ENCODE measurements around the gene GPR152.
"Not testable (repeated sequence)": the region's sequence is repeated elsewhere in the genome, so short reads cannot be mapped to it uniquely, and the experiment has no call there.

GPR152 gene

DNA sequence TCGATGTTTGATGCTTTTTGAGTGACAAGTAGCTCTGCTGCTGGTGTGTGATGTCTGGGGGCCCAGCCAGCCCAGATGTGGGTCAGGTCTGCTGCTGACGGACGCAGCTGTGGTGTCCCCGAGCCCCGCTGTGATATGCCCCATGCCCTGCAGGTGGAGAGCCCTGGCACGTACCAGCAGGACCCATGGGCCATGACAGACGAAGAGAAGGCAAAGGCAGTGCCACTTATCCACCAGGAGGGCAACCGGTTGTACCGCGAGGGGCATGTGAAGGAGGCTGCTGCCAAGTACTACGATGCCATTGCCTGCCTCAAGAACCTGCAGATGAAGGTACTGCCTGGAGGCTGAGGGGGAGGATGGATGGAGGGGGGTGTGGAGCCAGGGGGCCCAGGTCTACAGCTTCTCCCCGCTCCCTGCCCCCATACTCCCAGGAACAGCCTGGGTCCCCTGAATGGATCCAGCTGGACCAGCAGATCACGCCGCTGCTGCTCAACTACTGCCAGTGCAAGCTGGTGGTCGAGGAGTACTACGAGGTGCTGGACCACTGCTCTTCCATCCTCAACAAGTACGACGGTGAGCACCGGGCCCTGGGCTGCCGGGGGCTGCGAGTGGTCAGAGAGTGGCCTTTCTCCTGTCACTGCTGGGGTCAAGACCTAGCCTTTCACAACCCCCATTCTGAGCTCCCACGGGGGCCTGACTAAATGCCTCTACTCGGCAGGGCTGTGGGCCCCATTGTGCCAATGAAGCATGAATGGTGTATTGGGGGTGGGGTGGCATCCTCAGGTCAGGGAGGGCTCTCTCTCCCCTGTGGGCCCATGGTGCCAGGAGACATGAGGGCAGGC is 37.6 kb upstream of the GPR152 start:
- DNase-seq (ENCODE audit: low read depth in 1 of 2, low spot score in 1 of 2), result no peak

DNA sequence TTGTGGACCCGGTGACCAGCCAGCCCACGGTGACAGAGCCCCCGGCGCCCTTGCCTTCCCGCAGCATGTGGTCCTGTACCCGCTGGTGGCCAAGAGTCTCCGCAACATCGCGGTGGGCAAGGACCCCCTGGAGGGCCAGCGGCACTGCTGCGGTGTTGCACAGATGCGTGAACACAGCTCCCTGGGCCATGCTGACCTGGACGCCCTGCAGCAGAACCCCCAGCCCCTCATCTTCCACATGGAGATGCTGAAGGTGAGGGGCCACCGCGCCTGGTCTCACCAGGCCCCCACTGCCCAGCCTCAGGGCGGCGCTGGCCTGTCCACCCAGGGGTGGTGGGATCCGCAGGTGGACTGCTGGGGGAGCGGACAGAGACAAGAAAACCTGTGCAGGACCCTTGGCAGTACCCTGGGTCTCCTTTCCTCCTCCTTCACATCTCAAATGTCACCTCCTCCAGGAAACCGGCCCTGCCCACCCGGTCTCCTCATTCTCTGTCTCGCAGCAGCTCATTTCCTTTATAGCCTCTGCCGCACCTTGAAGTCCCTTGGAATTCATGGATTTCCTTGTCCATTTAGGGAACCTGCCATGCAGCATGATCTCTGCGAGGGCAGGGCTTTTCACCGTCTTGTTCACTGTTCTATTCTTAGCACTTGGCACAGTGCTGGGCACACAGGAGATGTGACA is 36.8 kb upstream of the GPR152 start:
- DNase-seq (ENCODE audit: low read depth in 1 of 2, low spot score in 1 of 2), result no peak

DNA sequence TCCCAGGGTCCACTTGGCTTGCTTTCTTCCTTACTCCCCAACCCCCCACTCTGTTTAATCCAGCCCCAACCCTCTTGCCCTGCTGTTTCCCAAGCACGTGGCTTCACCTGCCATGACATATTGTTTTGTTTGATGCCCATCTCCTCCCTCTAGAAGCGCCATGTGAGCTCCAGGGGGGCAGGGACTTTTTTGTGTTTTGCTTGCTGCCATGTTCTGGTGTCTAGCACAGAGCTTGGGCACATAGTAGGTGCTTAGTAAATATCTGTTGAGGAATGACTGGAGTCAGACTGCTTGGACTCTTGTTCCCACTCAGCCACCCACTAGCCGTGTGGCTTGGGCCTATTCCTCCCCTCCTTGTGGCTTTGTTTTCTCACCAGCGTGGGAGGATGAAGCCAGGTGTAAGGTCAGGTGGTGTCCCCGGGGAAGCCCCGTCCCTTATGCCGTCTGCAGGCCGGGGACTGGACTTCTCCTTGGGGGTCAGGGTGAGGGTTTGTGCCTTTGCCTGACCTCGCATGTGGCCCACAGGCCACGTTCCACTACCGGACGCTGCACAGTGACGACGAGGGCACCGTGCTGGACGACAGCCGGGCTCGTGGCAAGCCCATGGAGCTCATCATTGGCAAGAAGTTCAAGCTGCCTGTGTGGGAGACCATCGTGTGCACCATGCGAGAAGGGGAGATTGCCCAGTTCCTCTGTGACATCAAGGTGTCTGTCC is 34.1 kb upstream of the GPR152 start:
- DNase-seq (ENCODE audit: low read depth in 1 of 2, low spot score in 1 of 2), result no peak

DNA sequence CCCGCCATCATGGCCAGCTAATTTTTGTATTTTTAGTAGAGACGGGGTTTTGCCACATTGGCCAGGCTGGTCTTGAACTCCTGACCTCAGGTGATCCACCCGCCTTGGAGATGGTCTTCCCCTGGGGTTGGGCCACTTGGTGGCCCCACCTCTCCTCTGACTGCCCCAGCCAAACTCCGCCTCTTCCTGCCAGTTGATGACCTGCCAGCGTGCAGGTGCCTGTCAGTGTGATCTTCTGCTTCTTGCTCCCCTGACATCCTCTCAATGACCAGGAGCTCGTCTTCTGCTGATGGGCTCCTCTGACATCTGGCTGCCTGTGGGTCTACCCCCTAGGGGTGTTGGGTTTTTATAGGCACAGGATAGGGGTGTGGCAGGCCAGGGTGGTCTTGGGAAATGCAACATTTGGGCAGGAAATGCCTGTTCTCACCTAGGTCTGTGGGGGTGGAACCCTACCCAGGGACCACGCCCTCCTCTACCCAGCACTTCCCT is 33.4 kb upstream of the GPR152 start:
- DNase-seq (ENCODE audit: low read depth in 1 of 2, low spot score in 1 of 2), result not testable (repeated sequence)

DNA sequence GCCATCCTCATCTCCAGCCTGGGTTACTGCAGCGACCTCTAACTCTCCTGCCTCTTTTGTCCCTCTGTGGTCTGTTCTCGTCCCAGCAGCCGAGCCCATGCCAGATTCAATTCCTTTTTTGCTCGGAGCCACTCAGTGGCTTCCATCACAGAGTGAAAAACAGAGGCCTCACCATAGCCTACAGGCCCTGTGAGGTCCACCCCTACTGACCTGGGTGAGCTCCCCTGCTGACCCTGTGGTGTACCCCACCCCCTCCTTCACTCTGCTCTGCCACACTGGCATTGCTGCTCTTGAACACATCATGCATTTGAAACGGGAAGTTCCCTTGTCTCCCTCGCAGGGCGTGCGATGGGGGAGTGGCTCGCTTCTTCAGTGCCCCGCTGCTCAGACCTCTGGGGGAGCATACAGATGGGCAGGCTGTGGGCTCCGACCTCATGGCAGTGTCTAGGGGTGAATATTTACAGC is 32.4 kb upstream of the GPR152 start:
- DNase-seq (ENCODE audit: low read depth in 1 of 2, low spot score in 1 of 2), result no peak

DNA sequence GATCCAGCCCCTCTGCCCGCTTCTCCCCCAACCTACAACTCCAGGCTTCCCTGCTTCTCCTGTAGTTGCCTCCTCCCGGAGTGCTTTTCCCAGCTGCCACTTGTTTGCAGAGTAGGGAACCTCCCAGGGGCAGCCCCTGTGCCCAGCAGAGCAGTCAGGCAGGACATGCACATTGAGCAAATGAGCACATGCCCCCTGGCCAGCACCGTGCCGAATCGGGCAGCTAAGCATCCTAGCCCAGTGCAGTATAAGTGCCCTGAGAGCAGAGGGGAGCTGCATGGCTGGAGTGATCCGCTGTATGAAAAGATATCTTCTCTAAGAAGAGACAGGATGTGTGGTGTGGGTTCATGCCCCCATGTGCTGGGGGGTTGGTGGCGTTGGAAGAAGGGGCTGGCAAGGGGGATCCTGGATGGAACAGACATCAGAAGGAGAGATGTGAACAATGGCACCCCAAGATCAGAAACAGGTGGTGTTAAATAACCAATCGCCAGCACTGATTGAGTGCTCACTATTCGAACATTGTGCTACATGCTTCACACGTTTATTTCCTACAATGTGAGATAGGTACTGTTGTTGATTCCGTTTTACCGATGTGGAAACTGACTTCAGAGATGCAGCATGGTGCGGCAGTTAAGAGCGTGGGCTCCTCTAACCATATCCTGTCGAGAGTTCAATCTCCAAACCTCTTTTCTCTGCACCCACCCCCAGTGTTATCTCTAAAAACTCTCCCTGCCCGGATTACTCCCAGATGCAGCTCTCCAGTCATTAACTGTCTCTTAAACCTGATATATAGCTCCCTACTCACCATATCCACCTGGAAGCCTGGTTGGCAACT is 31.5 kb upstream of the GPR152 start:
- no peak for DNase-seq (ENCODE audit: low read depth in 1 of 2, low spot score in 1 of 2)

DNA sequence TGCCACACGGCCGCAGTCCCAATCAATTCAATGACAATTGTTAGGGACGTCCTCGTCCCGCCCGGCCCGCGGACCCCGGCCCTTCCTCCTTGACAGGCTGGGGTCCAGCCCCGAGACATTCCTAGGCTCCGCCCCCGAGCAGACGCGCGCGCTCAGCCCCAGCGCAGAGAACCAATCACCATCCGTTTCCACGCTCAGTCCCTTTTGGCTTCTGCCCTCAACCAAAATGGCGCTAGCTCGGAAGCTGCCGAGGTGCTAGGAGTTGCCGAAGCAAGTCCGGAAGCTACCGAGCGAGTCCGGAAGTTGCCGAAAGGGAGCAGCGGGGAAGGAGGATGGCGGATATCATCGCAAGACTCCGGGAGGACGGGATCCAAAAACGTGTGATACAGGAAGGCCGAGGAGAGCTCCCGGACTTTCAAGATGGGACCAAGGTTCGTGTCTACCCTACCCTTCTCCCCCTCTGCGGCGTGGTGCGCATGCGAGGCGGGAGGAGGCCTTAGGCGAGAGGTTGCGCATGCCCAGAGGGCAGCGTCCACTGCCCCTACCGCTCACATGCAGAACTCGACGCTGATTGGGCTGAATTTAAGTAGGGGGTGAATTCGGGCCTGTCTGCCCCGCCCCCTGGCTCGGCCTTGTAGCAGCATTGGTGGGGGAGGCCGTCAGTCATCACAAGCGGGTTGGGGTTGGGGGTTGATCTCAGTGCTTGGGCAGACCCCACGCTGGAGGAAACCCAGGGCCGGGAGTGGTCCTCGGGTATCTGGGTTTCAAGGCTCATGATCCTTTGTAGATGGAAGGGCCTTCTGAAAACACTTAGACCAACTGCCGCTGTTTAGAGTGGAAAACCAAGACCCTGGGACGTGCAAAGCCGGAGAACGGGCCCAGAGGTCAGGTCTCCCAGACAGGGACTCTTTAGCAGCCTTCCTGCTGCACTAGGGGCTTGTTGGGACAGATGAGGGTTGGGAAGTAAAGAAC is 30.6 kb upstream of the GPR152 start, which contains the start of gene AIP:
TSS of gene AIP (plus strand) at position 200 of the 972 bp plus-strand sequence. CDS start at position 333, 133 bp downstream.
- peak; percentile 91 to 93 for DNase-seq (ENCODE audit: low read depth in 1 of 2, low spot score in 1 of 2)

DNA sequence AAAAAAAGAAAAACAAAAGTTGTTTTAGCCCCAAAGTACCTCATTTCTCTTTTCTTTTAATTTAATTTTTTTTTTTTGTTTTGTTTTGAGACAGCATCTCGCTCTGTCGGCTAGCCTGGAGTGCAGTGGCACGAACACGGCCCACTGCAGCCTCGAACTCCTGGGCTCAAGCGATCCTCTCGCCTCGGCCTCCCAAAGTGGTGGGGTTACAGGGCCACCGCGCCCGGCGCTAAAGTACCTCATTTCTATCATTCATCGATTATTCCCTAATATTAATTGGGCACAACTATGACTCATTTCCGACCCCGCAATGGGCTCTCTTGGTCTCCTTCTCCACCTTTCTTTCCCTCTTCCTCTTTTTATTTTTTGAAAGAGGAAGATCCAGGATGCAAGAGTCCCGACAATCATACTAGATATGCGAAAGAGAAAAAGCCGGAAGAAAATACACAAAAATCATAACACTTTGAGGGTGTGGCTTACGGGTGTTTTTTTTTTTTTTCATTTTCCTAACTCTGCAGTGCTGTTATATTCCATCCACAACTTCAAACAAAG is 29.8 kb upstream of the GPR152 start:
- no peak for DNase-seq (ENCODE audit: low read depth in 1 of 2, low spot score in 1 of 2)

DNA sequence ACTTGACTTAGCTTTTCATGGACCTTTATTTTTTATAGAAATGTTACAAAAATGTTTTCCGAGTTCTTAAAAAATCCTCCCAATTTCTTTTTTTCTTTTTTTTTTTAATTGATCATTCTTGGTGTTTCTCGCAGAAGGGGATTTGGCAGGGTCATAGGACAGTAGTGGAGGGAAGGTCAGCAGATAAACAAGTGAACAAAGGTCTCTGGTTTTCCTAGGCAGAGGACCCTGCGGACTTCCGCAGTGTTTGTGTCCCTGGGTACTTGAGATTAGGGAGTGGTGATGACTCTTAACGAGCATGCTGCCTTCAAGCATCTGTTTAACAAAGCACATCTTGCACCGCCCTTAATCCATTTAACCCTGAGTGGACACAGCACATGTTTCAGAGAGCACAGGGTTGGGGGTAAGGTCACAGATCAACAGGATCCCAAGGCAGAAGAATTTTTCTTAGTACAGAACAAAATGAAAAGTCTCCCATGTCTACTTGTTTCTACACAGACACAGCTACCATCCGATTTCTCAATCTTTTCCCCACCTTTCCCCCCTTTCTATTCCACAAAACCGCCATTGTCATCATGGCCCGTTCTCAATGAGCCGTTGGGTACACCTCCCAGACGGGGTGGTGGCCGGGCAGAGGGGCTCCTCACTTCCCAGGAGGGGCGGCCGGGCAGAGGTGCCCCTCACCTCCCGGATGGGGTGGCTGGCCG is 25.0 kb upstream of the GPR152 start:
- DNase-seq (ENCODE audit: low read depth in 1 of 2, low spot score in 1 of 2), result not testable (repeated sequence)

DNA sequence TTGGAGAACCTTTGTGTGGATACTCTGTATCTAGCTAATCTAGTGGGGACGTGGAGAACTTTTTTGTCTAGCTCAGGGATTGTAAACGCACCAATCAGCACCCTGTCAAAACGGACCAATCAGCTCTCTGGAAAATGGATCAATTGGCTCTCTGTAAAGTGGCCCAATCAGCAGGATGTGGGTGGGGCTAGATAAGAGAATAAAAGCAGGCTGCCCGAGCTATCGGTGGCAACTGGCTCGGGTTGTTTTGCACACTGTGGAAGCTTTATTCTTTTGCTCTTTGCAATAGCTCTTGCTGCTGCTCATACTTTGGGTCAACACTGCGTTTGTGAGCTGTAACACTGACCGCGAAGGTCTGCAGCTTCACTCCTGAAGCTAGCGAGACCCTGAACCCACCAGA is 24.2 kb upstream of the GPR152 start:
- not testable (repeated sequence) for DNase-seq (ENCODE audit: low read depth in 1 of 2, low spot score in 1 of 2)

DNA sequence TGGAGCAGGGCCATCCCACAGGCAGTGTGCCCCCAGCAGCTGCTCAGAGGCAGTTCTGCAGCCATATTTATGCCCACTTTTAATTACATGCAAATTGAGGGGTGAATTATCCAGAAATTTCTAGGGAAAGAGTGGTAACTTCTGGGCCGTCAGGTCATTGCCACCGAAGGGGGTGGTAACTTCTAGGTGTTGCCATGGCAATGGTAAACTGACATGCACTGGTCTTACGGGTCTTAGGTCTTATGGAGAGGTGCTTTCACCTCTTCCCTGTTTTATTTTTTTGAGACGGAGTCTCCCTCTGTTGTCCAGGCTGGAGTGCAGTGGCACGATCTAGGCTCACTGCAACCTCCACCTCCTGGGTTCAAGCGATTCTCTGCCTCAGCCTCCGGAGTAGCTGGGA is 20.4 kb upstream of the GPR152 start:
- no peak for DNase-seq (ENCODE audit: low read depth in 1 of 2, low spot score in 1 of 2)

DNA sequence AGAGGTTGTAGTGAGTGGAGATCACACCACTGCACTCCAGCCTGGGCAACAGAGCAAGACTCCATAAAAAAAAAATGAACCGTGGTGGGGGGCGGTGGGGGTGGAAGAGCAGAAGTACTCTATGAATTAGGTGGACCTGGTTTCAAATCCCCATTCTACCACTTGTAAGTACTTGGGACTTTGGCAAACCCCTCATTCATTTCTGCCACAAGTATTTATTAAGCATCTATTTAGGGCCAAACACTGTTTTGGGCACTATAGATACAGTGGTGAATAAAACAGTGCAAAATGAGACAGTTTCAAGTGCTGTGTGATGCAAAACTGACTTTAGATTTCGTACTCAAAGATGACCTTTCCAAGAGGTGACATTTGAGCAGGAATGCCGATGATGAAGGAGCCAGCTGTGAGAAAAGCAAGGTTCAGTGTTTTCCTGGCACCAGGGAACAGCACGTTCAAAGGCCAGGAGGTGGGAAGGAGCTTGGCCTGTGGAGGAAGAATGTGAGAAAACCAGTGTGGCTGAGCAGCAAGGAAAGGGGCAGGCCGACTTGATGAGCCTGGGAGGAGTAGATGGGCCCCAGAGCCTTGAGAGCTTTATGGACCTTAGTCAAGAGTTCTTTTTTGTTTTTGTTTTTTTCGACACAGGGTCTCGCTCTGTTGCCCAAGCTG is 17.9 kb upstream of the GPR152 start:
- DNase-seq (ENCODE audit: low read depth in 1 of 2, low spot score in 1 of 2), result no peak

DNA sequence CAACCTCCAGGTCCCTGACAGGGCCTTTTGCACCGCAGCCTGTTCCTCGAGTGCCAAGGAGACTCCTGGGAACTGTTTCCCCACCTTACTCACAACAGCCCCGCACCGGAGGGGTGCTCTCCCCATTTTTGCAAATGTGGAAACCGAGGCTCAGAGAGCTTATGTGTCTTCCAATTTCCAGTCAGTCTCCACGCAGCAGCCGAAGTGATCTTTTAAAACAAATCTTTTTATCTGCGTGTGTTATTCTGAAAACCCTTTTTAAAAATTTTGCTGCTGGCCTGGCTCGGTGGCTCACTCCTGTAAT is 16.9 kb upstream of the GPR152 start:
- DNase-seq (ENCODE audit: low read depth in 1 of 2, low spot score in 1 of 2), result no peak

DNA sequence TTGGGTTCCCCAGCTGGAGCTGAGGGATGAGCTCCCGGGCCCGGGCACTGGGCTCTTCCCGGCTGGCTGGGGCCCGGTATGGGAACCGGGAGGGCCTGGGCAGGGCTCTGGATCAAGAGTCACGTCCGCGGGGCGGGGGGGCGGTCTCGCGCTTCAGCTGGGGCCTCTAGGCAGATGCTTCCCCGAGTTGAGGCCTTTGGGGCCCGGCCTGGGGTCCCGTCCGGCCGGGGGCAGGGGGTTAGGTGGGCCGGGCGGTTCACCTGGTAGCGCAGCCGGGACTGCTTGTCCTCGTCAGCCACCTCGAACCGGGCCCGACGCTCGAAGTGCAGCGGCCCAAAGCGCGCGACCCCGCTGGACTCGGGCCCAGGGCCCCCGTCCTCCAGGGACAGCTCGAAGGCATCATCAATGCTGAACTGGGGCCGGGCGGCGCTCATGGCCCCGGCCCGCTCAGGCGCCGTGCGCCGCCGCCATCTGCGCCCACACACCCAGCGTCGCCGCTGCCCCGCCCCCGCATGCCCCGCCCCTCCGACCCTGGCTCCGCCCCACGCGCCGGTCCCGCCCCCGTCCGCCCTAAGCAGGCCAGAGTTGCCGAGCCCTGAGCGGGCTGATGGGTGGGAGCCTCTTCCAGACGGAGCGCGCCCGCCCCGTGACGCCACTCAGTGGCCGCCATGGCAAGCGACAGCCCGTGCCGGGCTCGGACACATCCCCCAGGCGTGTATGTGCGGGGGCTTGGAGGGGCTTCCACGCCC is 16.4 kb upstream of the GPR152 start, which contains the start of gene TMEM134:
TSS of gene TMEM134 (minus strand) at position 493 of the 749 bp plus-strand sequence. CDS start at position 434, 59 bp downstream.
- peak; percentile 88 to 91 for DNase-seq (ENCODE audit: low read depth in 1 of 2, low spot score in 1 of 2)

DNA sequence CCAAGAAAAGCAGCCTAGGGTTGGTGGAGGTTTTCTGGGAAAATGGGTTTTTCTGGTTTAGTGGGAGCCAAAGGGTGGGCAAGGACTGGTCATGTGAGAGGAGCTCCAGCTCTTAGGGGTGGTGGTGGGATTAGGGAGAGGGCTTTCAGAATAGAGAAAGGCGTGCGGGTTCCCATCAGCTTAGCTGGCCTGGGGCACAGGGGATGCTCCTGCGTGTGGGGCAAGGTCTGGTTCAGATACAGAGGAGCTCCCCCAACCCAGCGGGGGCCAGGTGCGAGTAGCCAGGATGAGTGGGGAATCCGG is 15.9 kb upstream of the GPR152 start:
- DNase-seq (ENCODE audit: low read depth in 1 of 2, low spot score in 1 of 2), result no peak

DNA sequence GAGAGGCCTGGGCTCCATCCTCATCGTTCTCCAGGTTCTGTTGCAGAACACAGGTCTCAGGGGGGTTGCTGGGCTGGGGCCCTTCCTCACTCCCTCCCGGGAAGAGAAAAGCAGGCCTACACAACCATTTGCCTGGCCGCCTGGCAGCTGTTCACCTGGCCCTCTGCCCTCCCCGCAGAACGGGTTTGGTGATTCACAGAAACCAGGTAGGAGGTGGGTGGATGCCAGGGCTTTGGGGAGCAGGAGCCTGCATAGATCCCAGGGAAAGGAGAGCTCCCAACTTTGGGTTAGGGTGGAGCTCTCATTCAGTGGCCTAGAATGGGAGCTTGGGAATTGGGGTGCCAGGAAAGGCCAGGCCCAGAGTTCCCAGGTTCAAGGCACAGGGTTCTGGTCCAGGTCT is 15.5 kb upstream of the GPR152 start:
- DNase-seq (ENCODE audit: low read depth in 1 of 2, low spot score in 1 of 2), result no peak

DNA sequence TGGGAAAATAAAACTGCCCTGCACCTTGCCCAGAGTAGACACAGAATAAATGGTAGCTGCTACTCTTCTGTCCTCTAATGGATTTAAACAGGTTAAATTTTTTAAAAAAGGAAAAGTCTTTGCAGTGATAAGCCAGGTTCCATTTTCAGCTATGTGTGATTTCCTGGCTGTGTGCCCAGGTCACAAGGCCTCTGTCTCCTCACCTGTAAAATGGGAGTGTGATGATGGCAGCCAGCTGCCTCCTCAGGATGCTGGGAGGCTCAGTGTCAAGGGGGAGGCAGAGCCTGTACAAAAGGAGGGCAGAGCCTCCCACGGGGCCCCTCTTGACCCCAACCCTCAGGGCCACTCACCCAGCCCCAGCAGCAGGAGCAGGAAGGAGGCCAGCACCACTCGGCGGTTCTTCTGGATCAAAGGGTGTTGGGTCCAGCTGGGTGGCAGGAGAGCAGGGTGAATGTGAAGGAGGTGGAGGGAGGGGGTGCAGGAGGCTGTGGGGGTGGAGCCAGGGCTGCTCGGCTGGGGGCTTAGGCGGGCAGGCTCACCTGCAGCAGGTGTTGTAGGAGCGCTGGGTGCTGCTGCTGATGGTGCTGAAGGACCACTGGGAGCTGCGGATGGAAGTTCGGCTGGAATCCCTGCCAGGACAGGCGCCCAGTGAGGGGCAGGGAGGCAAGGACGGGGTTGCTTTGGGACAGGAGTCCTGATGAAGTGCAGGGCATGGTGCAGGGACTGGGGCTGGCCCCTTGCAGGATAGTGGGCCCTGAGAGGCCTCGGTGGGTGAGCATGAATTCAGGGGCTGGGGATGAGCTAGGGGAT is 14.6 kb upstream of the GPR152 start:
- DNase-seq (ENCODE audit: low read depth in 1 of 2, low spot score in 1 of 2), result no peak
